ENCODE results near the gene ADRA2A. TPM values are rescaled to one million over a fixed set of nuclear protein-coding genes. Genes with fewer than 3 reads are reported as not detected.
A peak's percentile ranks its signal among the peaks of the same experiment; 100 is the strongest.

The ADRA2A gene
- total RNA-seq, result 10 to 100 TPM in 3 of 4 donors, 1 to 10 TPM in 1; 8.5 to 62.1 (median 17.6) TPM

DNA sequence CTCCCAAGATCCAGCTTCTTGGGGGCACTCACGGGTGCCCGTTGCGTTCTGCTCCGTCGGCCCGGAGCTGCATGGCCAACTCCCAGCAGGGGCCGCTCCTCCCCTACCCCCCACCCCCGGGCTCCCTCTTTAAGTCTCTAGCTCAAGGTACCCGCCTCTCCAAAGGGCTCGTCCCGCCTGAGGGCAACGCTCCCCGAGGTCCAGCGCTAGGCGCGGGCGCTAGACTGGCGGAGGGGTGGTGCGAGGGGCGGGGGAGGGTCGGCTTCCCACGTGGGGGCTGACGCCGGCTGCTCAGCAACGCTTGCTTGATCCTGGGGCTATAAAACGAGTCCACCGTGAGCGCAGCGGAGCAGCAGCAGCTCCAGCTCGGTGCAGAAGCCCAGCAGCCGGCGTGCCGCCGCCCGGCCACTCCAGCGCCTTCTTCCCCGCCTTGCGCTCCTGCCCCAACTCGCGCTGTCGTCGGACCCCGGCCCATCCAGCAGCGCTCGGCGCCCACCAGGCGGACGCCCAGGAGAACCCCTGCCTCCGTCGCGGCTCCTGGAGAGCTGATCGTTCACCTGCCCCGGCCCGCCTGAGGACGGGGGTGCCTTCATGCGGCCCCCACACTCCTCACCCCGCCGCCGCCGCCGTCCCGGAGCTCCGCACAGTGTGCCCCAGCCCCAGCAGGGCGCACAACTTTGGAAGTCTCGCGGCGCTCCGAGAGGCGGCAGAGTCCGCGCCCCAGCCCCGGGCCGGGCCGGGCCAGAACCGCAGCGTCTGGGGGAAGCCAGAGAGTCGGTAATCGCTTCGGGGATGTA is at the start of gene ADRA2A:
ADRA2A (plus strand) TSS at position 348 of the 797 bp plus-strand sequence. CDS start 968 bp downstream, outside the sequence.
- TF ChIP-seq, protein P1, sequence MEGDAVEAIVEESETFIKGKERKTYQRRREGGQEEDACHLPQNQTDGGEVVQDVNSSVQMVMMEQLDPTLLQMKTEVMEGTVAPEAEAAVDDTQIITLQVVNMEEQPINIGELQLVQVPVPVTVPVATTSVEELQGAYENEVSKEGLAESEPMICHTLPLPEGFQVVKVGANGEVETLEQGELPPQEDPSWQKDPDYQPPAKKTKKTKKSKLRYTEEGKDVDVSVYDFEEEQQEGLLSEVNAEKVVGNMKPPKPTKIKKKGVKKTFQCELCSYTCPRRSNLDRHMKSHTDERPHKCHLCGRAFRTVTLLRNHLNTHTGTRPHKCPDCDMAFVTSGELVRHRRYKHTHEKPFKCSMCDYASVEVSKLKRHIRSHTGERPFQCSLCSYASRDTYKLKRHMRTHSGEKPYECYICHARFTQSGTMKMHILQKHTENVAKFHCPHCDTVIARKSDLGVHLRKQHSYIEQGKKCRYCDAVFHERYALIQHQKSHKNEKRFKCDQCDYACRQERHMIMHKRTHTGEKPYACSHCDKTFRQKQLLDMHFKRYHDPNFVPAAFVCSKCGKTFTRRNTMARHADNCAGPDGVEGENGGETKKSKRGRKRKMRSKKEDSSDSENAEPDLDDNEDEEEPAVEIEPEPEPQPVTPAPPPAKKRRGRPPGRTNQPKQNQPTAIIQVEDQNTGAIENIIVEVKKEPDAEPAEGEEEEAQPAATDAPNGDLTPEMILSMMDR (IDR thresholded peaks at IDR 0.05), result no peak
- TF ChIP-seq POLR2A (IDR thresholded peaks at IDR 0.05) (no peak), EP300 (IDR thresholded peaks at IDR 0.05) (peak in 1 of 2 donors; percentile 5)
- 1% methylated on average over 17 to 37 of the region's 79 CpGs for WGBS, 2 donors
- H3K4me3 ChIP-seq, result peak within 1 kb of the TSS; percentile 19 to 52 (median 49)
- peak within 1 kb of the TSS in 1 of 4 donors; percentile 12 for H3K27ac ChIP-seq
- DNase-seq (ENCODE audit: low spot score in 2 of 2), result no peak
- H3K27me3 ChIP-seq, result peaks cover 0 to 57% of the 10 kb centered on the region in 2 donors
- no peaks in the 10 kb centered on the region for H3K36me3 ChIP-seq
- H3K9me3 ChIP-seq, result no peaks in the 10 kb centered on the region
- peaks cover 0 to 43% (median 20%) of the 10 kb centered on the region in 4 donors for H3K4me1 ChIP-seq

DNA sequence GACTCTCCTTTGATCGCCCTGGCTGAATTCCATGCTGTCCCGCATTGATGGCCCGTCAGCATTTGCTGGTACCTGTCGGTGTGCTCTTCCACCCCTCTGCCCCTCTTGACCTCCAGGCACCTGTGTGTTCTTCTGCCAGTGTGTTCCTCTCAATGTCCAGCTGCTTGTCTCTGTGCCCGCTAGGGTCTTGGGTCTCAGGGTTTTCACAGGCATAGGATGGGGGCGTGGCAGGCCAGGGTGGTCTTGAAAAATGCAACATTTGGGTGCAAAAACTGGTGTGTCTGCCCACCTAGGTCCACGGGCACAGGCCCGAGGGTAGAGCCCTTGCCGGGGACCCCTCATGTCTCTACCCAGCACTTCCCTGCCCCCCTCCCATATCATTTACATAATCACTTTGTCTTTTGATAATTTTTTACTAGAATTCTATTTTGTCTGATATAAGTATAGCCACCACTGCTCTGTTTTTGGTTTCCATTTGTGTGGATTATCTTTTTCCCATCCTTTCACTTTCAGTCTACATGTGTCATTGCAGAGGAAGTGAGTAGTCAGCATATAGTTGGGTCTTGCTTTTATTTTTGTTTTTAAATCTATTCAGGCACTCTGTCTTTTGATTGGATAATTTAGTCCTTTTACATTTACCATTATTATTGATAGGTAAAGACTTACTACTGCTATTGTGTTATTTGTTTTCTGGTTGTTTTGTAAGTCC is 46.6 kb upstream of the ADRA2A start:
- 95 to 96% methylated on average over 9 of the region's 9 CpGs for WGBS, 2 donors
- H3K4me3 ChIP-seq, result no peak overlapping the region
- no peak overlapping the region for H3K27ac ChIP-seq
- TF ChIP-seq EP300 (IDR thresholded peaks at IDR 0.05) (no peak), POLR2A (IDR thresholded peaks at IDR 0.05) (no peak)
- TF ChIP-seq, protein P1 (IDR thresholded peaks at IDR 0.05), result no peak
- H3K9me3 ChIP-seq, result peaks cover 0 to 35% (median 0%) of the 10 kb centered on the region in 4 donors
- DNase-seq (ENCODE audit: low spot score in 2 of 2), result no peak
- H3K27me3 ChIP-seq, result no peaks in the 10 kb centered on the region
- H3K4me1 ChIP-seq, result no peaks in the 10 kb centered on the region
- H3K36me3 ChIP-seq, result no peaks in the 10 kb centered on the region

DNA sequence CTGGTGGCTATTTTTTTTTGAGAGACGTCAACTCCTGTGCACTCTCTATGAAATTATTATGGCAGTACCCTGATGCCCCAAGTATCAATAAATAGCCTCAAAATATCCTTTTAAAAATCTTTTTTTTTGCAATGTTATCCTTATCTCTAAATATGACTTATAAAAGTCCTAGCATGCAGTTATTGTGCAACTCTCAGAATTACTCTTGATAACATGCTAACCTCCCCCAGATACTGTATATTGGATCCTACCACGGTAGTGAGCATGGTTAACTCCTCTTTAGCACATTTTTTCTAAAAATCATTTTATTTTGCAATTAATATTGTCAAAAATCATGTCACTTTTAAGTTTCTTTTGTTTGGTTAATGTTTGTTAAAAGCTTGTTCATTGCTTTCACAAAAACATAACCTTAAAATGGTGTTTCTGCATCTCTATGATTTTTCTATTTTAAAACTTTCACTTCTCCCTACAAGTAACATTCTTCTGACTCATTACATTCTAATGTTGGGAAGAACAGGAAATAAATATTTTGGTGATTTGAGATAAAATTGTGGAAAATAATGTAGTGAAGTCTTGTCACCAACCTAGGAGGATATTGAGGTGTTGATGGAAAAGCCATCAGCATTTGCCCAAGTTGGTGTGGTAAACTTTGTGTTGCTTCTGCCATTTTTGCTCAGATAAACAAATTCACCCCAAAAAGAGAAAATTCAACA is 42.1 kb upstream of the ADRA2A start:
- Histone ChIP-seq H3K36me3 (no peaks in the 10 kb centered on the region), H3K4me1 (no peaks in the 10 kb centered on the region), H3K9me3 (peaks cover 0 to 43% (median 4%) of the 10 kb centered on the region in 4 donors), H3K27me3 (no peaks in the 10 kb centered on the region), H3K4me3 (no peak overlapping the region), H3K27ac (no peak overlapping the region)
- DNase-seq (ENCODE audit: low spot score in 2 of 2), result no peak
- TF ChIP-seq EP300 (IDR thresholded peaks at IDR 0.05) (no peak), POLR2A (IDR thresholded peaks at IDR 0.05) (no peak)
- TF ChIP-seq, protein P1 (IDR thresholded peaks at IDR 0.05), result no peak
- WGBS, 2 donors, result 89 to 94% methylated on average over 2 of the region's 2 CpGs

DNA sequence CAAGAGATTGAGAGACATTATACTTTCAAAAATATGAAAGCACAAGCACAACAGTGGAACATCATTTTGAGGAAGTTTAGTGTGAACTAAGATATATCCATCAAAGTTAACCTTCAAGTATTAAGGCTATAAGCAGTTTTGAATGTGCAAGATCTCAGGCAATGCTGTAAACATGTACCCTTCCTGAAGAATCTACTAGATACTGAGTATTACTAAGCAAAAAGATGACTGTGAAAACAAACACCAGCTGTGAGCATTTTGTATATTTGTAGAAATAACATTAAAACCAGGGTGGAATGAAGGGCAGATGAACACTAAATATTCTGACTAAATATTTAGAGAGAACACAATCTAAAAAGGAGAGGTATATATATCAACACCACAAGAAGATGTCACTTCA is 41.3 kb upstream of the ADRA2A start:
- Histone ChIP-seq H3K27ac (no peak overlapping the region), H3K9me3 (peaks cover 0 to 44% (median 6%) of the 10 kb centered on the region in 4 donors), H3K4me3 (no peak overlapping the region), H3K4me1 (no peaks in the 10 kb centered on the region), H3K27me3 (no peaks in the 10 kb centered on the region), H3K36me3 (no peaks in the 10 kb centered on the region)
- TF ChIP-seq POLR2A (IDR thresholded peaks at IDR 0.05) (no peak), EP300 (IDR thresholded peaks at IDR 0.05) (no peak)
- TF ChIP-seq, protein P1 (IDR thresholded peaks at IDR 0.05), result no peak
- no peak for DNase-seq (ENCODE audit: low spot score in 2 of 2)
